Measurements from ENCODE around the gene DET1. TPM values are rescaled to one million over a fixed set of nuclear protein-coding genes. Genes with fewer than 3 reads are reported as not detected.
A peak's percentile ranks its signal among the peaks of the same experiment; 100 is the strongest.
"Not testable (repeated sequence)": the region's sequence is repeated elsewhere in the genome, so short reads cannot be mapped to it uniquely, and the experiment has no call there.

The DET1 gene
- total RNA-seq, 1 donor from 2014 or later, result 14.7 TPM

DNA sequence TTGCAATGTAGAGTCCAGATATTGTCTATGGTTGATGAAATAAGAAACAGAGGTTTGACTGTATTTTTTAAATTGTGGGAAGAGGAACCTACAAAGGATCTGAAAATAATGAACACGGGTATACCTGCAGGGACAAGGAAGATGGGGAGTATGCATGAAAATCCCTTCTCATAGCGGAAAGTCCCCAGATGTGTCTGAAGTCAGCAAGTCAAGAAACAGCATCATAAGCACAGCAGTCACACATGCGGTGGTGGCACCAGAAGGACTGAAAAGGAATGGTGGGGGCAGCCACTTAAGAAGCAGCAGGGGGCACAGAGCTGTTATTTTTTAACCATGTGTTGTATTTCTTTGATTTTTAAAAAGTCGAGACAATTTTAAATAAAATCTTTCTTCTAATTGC lies 74.3 kb downstream of the DET1 start:
- no peak overlapping the region for H3K27ac Mint-ChIP-seq
- no peak for DNase-seq (ENCODE audit: low spot score in 2 of 2, unreplicated experiment in 2 of 2)

DNA sequence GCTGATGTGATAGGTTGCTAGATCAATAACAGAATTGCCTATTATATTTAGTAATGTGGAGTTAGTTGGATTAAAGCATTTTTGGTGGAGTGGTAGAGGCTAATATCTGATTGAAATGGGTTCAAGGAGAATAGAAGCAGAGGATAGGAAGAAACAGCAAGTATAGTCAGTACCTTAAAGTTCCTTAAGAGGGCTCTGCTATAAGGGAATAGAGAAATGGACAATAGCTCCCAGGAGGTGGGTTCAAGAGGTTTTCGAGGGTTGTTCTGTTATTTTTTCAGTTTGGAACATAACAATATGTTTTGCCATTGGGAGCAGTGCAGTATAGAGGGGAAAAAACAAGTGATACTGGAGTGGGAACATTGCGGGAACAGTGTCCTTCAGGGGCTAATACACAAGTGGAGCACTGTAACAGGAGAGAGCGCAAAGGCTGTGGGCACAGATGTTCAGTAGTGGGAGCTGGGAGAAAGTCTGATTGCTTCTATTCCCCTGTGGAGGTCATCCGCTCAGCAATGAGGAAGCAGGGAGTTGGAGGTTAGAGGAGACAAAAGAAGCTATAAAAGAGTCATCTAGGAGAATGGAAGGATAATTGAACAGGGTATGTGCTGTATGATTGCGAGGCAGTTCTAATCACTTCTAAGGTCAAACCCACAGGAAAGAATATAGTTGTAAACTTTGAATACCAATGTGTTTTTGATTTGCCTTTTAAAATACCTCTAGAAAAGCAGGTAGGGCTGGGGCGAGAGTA lies 75.7 kb downstream of the DET1 start:
- no peaks in the 10 kb centered on the region for H3K9me3 Mint-ChIP-seq

More for the DNA sequence above, 74.3 kb downstream of the DET1 start:
- Mint-ChIP-seq H3K4me1 (peaks cover 8% of the 10 kb centered on the region), H3K36me3 (peaks cover 8% of the 10 kb centered on the region), H3K27me3 (ENCODE audit: low read depth) (no peaks in the 10 kb centered on the region), H3K9me3 (no peaks in the 10 kb centered on the region), H3K4me3 (no peak overlapping the region)
- TF ChIP-seq, protein P1, sequence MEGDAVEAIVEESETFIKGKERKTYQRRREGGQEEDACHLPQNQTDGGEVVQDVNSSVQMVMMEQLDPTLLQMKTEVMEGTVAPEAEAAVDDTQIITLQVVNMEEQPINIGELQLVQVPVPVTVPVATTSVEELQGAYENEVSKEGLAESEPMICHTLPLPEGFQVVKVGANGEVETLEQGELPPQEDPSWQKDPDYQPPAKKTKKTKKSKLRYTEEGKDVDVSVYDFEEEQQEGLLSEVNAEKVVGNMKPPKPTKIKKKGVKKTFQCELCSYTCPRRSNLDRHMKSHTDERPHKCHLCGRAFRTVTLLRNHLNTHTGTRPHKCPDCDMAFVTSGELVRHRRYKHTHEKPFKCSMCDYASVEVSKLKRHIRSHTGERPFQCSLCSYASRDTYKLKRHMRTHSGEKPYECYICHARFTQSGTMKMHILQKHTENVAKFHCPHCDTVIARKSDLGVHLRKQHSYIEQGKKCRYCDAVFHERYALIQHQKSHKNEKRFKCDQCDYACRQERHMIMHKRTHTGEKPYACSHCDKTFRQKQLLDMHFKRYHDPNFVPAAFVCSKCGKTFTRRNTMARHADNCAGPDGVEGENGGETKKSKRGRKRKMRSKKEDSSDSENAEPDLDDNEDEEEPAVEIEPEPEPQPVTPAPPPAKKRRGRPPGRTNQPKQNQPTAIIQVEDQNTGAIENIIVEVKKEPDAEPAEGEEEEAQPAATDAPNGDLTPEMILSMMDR (IDR thresholded peaks at IDR 0.05; ENCODE audit: unreplicated experiment), result no peak

GRCh38 chr15:88469321-88469720 lies 77.2 kb downstream of the DET1 start:
- no peaks in the 10 kb centered on the region for H3K9me3 Mint-ChIP-seq
- no peak overlapping the region for H3K4me3 Mint-ChIP-seq
- DNase-seq (ENCODE audit: low spot score in 2 of 2, unreplicated experiment in 2 of 2), result no peak
- peaks cover 8% of the 10 kb centered on the region for H3K36me3 Mint-ChIP-seq
- no peaks in the 10 kb centered on the region for H3K27me3 Mint-ChIP-seq (ENCODE audit: low read depth)
- peaks cover 17% of the 10 kb centered on the region for H3K4me1 Mint-ChIP-seq
- H3K27ac Mint-ChIP-seq, result no peak overlapping the region
- TF ChIP-seq, protein P1 (IDR thresholded peaks at IDR 0.05; ENCODE audit: unreplicated experiment), result no peak

More for the DNA sequence above, 75.7 kb downstream of the DET1 start:
- H3K4me3 Mint-ChIP-seq, result no peak overlapping the region
- TF ChIP-seq, protein P1 (IDR thresholded peaks at IDR 0.05; ENCODE audit: unreplicated experiment), result no peak
- H3K27me3 Mint-ChIP-seq (ENCODE audit: low read depth), result no peaks in the 10 kb centered on the region
- H3K4me1 Mint-ChIP-seq, result peaks cover 17% of the 10 kb centered on the region
- H3K36me3 Mint-ChIP-seq, result peaks cover 5% of the 10 kb centered on the region
- DNase-seq (ENCODE audit: low spot score in 2 of 2, unreplicated experiment in 2 of 2), result no peak
- H3K27ac Mint-ChIP-seq, result no peak overlapping the region

DNA sequence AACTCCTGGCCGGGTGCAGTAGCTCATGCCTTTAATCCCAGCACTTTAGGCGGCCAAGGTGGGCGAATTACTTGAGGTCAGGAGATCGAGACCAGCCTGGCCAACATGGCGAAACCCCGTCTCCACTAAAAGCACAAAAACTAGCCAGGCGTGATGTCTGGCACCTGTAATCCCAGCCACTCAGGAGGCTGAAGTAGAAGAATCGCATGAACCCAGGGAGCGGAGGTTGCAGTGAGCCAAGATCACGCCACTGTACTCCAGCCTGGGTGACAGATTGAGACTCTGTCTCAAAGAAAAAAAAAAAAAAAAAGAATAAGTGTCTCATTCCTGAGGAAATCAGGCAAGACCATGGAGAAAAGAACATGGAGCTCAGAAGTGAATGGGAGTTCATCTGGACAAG lies 77.8 kb downstream of the DET1 start:
- not testable (repeated sequence) for H3K36me3 Mint-ChIP-seq; H3K27me3 Mint-ChIP-seq (ENCODE audit: low read depth); H3K27ac Mint-ChIP-seq; H3K9me3 Mint-ChIP-seq; DNase-seq (ENCODE audit: low spot score in 2 of 2, unreplicated experiment in 2 of 2)
- Mint-ChIP-seq H3K4me3 (peak overlapping the region; percentile 95), H3K4me1 (peaks cover 17% of the 10 kb centered on the region)

- no peak for DNase-seq (ENCODE audit: low spot score in 2 of 2, unreplicated experiment in 2 of 2)
Observed at GRCh38 chr15:88467935-88468528, 78.4 kb downstream of the DET1 start.

More at GRCh38 chr15:88467935-88468528, 78.4 kb downstream of the DET1 start:
- Mint-ChIP-seq H3K4me1 (peaks cover 17% of the 10 kb centered on the region), H3K27me3 (ENCODE audit: low read depth) (no peaks in the 10 kb centered on the region), H3K27ac (peak overlapping the region; percentile 97), H3K9me3 (no peaks in the 10 kb centered on the region), H3K4me3 (peak overlapping the region; percentile 95), H3K36me3 (peaks cover 10% of the 10 kb centered on the region)
- TF ChIP-seq, protein P1 (IDR thresholded peaks at IDR 0.05; ENCODE audit: unreplicated experiment), result no peak
